GM12801 (cell line): ENCODE measurements around the gene HECTD2.

ENCODE experiments used
- CTCF ChIP-seq: IDR thresholded peaks from one replicate; pipeline ENCODE4 v1.5.1; 2011; ENCODE audit warnings: control low read depth; ENCODE audit not compliant: insufficient read length; ENCODE audit errors: extremely low read depth

Gene HECTD2

GRCh38 chr10:91472911-91473310 is 62.8 kb downstream of the HECTD2 start:
- TF ChIP-seq CTCF: no peak

GRCh38 chr10:91474009-91474408 is 63.9 kb downstream of the HECTD2 start:
- no peak for TF ChIP-seq CTCF

GRCh38 chr10:91477236-91477635 is 67.1 kb downstream of the HECTD2 start:
- TF ChIP-seq CTCF: no peak

- TF ChIP-seq CTCF: no peak
These were observed 69.4 kb downstream of the HECTD2 start for GRCh38 chr10:91479583-91479982.

- no peak for TF ChIP-seq CTCF
These were observed 77.9 kb downstream of the HECTD2 start for GRCh38 chr10:91487911-91488582.

- TF ChIP-seq CTCF: no peak
These were observed 83.2 kb downstream of the HECTD2 start for GRCh38 chr10:91493313-91493712.

GRCh38 chr10:91495402-91495801 is 85.3 kb downstream of the HECTD2 start:
- no peak for TF ChIP-seq CTCF
